HG03045 (cell line): Measurements from ENCODE around the gene FOXA1.

Experiments used
- ATAC-seq: cut with Tn5 transposase; IDR thresholded peaks from one replicate; pipeline ENCODE4 v1.9.1; 2021; ENCODE audit warnings: mild to moderate bottlenecking, moderate library complexity; ENCODE audit not compliant: unreplicated experiment

Gene FOXA1

GRCh38 chr14:37602605-37603453 lies 7.8 kb upstream of the FOXA1 start:
- ATAC-seq, result no peak

GRCh38 chr14:37601865-37602264 lies 6.8 kb upstream of the FOXA1 start:
- no peak for ATAC-seq

- ATAC-seq, result no peak
Observed at GRCh38 chr14:37600880-37601741, 6.1 kb upstream of the FOXA1 start.

- ATAC-seq, result no peak
Observed at GRCh38 chr14:37599507-37600368, 4.7 kb upstream of the FOXA1 start.

- no peak for ATAC-seq
Observed at GRCh38 chr14:37598747-37599506, 3.9 kb upstream of the FOXA1 start.

GRCh38 chr14:37597914-37598746 lies 3.1 kb upstream of the FOXA1 start:
- no peak for ATAC-seq

GRCh38 chr14:37597538-37597913 lies 2.5 kb upstream of the FOXA1 start:
- ATAC-seq, result no peak

- no peak for ATAC-seq
Observed at GRCh38 chr14:37596790-37597472, 1.9 kb upstream of the FOXA1 start.

- no peak for ATAC-seq
Observed at GRCh38 chr14:37595809-37596621, 966 bp upstream of the FOXA1 start.

- ATAC-seq, result no peak
Observed at GRCh38 chr14:37594238-37594970, 645 bp downstream of the FOXA1 start.

GRCh38 chr14:37593511-37594237 lies 1.4 kb downstream of the FOXA1 start:
- ATAC-seq, result no peak

GRCh38 chr14:37592482-37593408 lies 2.3 kb downstream of the FOXA1 start:
- ATAC-seq, result no peak

GRCh38 chr14:37591941-37592481 lies 3.0 kb downstream of the FOXA1 start:
- ATAC-seq, result no peak

GRCh38 chr14:37591311-37591940 lies 3.6 kb downstream of the FOXA1 start:
- ATAC-seq, result no peak
